ENCODE data around the gene DDI2. TPM values are rescaled to one million over a fixed set of nuclear protein-coding genes. Genes with fewer than 3 reads are reported as not detected.
"Not testable (repeated sequence)": the region's sequence is repeated elsewhere in the genome, so short reads cannot be mapped to it uniquely, and the experiment has no call there.

Gene DDI2
- total RNA-seq, 4 donors from 2014 or later, result 26.2 to 115 (median 43.7) TPM

DNA sequence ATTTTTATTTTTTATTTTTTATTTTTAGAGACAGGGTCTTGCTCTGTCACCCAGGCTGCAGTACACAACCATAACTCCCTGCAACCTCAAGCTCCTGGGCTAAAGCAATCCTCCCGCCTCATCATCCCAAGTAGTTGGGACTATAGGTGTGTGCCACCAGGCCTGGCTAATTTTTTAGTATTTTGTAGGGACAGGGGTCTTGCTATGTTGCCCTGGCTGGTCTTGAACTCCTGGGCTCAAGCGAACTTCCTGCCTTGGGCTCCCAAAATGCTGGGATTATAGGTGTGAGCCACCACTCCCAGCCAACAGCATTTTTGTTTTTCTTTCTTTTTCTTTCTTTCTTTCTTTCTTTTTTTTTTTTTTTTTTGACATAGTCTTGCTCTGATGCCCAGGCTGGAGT, 80.9 kb downstream of the DDI2 start:
- Histone ChIP-seq H3K36me3 (no peaks in the 10 kb centered on the region), H3K27me3 (no peaks in the 10 kb centered on the region), H3K27ac (no peak overlapping the region), H3K9me3 (no peaks in the 10 kb centered on the region), H3K4me3 (no peak overlapping the region), H3K4me1 (peaks cover 4 to 5% of the 10 kb centered on the region in 2 donors)
- TF ChIP-seq, protein P1, sequence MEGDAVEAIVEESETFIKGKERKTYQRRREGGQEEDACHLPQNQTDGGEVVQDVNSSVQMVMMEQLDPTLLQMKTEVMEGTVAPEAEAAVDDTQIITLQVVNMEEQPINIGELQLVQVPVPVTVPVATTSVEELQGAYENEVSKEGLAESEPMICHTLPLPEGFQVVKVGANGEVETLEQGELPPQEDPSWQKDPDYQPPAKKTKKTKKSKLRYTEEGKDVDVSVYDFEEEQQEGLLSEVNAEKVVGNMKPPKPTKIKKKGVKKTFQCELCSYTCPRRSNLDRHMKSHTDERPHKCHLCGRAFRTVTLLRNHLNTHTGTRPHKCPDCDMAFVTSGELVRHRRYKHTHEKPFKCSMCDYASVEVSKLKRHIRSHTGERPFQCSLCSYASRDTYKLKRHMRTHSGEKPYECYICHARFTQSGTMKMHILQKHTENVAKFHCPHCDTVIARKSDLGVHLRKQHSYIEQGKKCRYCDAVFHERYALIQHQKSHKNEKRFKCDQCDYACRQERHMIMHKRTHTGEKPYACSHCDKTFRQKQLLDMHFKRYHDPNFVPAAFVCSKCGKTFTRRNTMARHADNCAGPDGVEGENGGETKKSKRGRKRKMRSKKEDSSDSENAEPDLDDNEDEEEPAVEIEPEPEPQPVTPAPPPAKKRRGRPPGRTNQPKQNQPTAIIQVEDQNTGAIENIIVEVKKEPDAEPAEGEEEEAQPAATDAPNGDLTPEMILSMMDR (IDR thresholded peaks at IDR 0.05), result no peak
- TF ChIP-seq POLR2A (IDR thresholded peaks at IDR 0.05), result no peak
- intact Hi-C loops (cut with DNase I; ENCODE audit: low total_unique reads), result no loop called here
- no peak for DNase-seq

DNA sequence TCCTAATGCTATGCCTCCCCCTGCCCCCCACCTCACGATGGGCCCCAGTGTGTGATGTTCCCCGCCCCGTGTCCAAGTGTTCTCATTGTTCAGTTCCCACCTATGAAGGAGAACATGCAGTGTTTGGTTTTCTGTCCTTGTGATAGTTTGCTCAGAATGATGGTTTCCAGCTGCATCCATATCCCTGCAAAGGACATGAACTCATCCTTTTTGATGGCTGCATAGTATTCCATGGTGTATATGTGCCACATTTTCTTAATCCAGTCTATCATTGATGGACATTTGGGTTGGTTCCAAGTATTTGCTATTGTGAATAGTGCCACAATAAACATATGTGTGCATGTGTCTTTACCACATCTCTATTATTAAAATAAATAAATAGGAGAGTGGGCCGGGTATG, 82.1 kb downstream of the DDI2 start:
- H3K27me3 ChIP-seq; H3K27ac ChIP-seq; H3K4me3 ChIP-seq; H3K9me3 ChIP-seq; DNase-seq; intact Hi-C loops (cut with DNase I; ENCODE audit: low total_unique reads); H3K36me3 ChIP-seq: not testable (repeated sequence)
- peaks cover 11 to 12% of the 10 kb centered on the region in 2 donors for H3K4me1 ChIP-seq

DNA sequence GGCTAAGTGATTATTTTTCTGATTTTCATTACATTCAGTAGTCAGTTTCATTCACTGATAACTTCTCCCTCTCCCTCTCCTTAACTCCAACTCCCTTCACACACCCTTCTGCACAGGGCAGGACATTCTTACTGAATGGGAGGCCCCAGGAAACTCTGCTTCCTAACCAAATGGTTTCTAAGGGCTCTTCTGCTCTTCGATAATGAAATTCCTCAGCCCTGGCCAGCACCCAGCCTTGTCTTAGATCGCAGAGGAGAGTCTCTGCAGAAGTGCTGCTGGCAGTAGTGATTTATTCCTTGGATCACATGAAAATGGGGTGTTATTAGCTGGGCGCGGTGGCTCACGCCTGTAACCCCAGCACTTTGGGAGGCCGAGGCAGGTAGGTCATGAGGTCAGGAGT, 83.2 kb downstream of the DDI2 start:
- intact Hi-C loops (cut with DNase I; ENCODE audit: low total_unique reads), result no loop called here
- TF ChIP-seq, protein P1 (IDR thresholded peaks at IDR 0.05), result no peak
- no peak for TF ChIP-seq POLR2A (IDR thresholded peaks at IDR 0.05)
- no peaks in the 10 kb centered on the region for H3K9me3 ChIP-seq
- peaks cover 18% of the 10 kb centered on the region in 2 donors for H3K4me1 ChIP-seq
- DNase-seq, result peak in 1 of 2 donors; percentile 28
- H3K4me3 ChIP-seq, result no peak overlapping the region
- no peaks in the 10 kb centered on the region for H3K27me3 ChIP-seq
- H3K27ac ChIP-seq, result peak overlapping the region; percentile 1 to 27
- H3K36me3 ChIP-seq, result no peaks in the 10 kb centered on the region

DNA sequence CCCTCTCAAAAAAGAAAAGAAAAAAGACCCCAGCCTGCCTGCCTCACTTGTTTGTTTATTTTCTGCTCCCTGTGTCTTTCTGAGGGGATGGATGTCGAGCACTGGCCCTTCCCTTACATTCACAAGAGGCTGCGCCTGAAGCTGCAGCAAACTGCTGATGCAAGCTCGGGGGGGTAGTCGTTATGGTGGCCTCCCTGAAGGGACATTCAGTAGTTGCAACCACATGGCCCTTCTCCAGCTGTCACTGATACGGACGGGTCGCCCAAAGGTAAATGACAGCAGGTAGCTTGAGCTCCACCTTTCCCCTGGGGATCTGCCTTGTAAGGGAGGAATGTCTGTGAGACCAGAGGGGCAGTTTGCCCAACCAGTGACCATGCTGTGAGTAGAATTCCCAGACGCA, 84.5 kb downstream of the DDI2 start:
- H3K4me1 ChIP-seq, result peaks cover 18% of the 10 kb centered on the region in 2 donors
- DNase-seq, result no peak
- no peaks in the 10 kb centered on the region for H3K9me3 ChIP-seq
- H3K27ac ChIP-seq, result peak overlapping the region; percentile 88 to 94
- TF ChIP-seq POLR2A (IDR thresholded peaks at IDR 0.05), result no peak
- TF ChIP-seq, protein P1 (IDR thresholded peaks at IDR 0.05), result no peak
- H3K36me3 ChIP-seq, result no peaks in the 10 kb centered on the region
- intact Hi-C loops (cut with DNase I; ENCODE audit: low total_unique reads), result no loop called here
- no peak overlapping the region for H3K4me3 ChIP-seq
- no peaks in the 10 kb centered on the region for H3K27me3 ChIP-seq

DNA sequence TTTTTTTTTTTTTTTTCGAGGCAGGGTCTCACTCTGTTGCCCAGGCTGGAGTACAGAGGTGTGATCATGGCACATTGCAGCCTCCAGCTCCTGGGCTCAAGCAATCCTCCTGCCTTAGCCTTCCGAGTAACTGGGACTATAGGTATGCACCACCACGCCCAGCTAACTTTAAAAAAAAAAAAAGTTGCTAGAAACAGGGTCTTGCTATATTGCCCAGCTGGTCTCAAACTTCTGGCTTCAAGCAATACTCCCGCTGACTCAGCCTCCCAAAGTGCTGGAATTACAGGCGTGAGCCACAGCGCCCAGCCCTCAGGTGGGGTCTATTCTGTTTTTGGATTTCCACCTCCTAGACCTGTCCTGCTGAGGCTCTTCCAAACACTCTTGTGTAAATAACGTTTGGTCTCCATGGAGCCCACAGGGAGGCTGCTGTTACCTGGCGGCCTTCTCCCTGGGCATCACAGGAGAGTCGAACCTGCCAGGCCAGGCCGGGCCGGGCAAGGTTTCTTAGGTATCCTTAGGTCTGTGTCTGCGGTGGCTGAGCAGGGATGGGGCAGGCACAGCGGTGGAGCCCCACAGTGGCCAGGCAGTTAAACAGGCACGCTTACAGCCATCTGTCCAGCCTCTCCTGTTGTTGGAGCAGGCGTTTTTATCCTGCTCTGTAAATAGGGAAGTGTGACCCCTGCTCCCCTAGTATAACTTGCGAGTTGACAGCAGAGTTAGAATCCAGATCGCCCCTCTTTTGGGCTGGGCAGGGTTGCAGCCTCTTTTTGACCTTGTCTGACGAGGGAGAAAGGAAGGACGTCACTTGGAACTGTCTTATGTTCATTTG, 85.7 kb downstream of the DDI2 start:
- H3K27ac ChIP-seq, result peak overlapping the region; percentile 88 to 94
- H3K4me1 ChIP-seq, result peaks cover 18 to 26% of the 10 kb centered on the region in 2 donors
- H3K4me3 ChIP-seq, result no peak overlapping the region
- H3K27me3 ChIP-seq, result no peaks in the 10 kb centered on the region
- H3K9me3 ChIP-seq, result no peaks in the 10 kb centered on the region
- intact Hi-C loops (cut with DNase I; ENCODE audit: low total_unique reads), result no loop called here
- no peaks in the 10 kb centered on the region for H3K36me3 ChIP-seq
- no peak for TF ChIP-seq POLR2A (IDR thresholded peaks at IDR 0.05)
- TF ChIP-seq, protein P1 (IDR thresholded peaks at IDR 0.05), result peak in 1 of 4 experiments; percentile 19
- DNase-seq, result peak in 1 of 2 donors; percentile 37

Measured in uterus (tissue), 4 donors.